NCI-H2227 (cell line): Measurements from ENCODE around the gene ZNF451.
"Not testable (repeated sequence)": the region's sequence is repeated elsewhere in the genome, so short reads cannot be mapped to it uniquely, and the experiment has no call there.

Experiments used
- DNase-seq: peaks from one replicate; lab custom pipeline; 2025; ENCODE audit not compliant: unreplicated experiment; lab: John Stamatoyannopoulos, UW

The ZNF451 gene

GRCh38 chr6:57089687-57090457, at the start of gene ZNF451:
Gene ZNF451, plus strand, starts transcription at chr6:57090188. Its CDS starts 66 bp downstream, at chr6:57090254.
- DNase-seq, result peak; percentile 96

GRCh38 chr6:57044061-57044460, 45.9 kb upstream of the ZNF451 start:
- DNase-seq, result not testable (repeated sequence)

- no peak for DNase-seq
These were observed 45.4 kb upstream of the ZNF451 start for GRCh38 chr6:57044568-57044967.

- peak; percentile 90 for DNase-seq
These were observed 43.4 kb upstream of the ZNF451 start, which contains the start of gene KIAA1586 for GRCh38 chr6:57046332-57047256. Gene KIAA1586, plus strand, starts transcription at chr6:57046693. Its CDS starts 63 bp downstream, at chr6:57046756.

- DNase-seq, result not testable (repeated sequence)
These were observed 42.8 kb upstream of the ZNF451 start for GRCh38 chr6:57047257-57047585.

GRCh38 chr6:57047859-57048258, 42.1 kb upstream of the ZNF451 start:
- DNase-seq, result not testable (repeated sequence)

- no peak for DNase-seq
These were observed 41.4 kb upstream of the ZNF451 start for GRCh38 chr6:57048577-57048976.

GRCh38 chr6:57063847-57064246, 26.1 kb upstream of the ZNF451 start:
- no peak for DNase-seq

GRCh38 chr6:57064809-57065208, 25.2 kb upstream of the ZNF451 start:
- DNase-seq, result no peak

- no peak for DNase-seq
These were observed 21.9 kb upstream of the ZNF451 start for GRCh38 chr6:57068061-57068460.

- DNase-seq, result no peak
These were observed 20.8 kb upstream of the ZNF451 start for GRCh38 chr6:57069228-57069627.

- no peak for DNase-seq
These were observed 20.1 kb upstream of the ZNF451 start for GRCh38 chr6:57069920-57070331.

GRCh38 chr6:57072108-57072507, 17.9 kb upstream of the ZNF451 start:
- no peak for DNase-seq

GRCh38 chr6:57074383-57074782, 15.6 kb upstream of the ZNF451 start:
- no peak for DNase-seq

GRCh38 chr6:57075092-57075491, 14.9 kb upstream of the ZNF451 start:
- no peak for DNase-seq

GRCh38 chr6:57078531-57079207, 11.3 kb upstream of the ZNF451 start:
- DNase-seq, result no peak

- no peak for DNase-seq
These were observed 4.5 kb upstream of the ZNF451 start for GRCh38 chr6:57085471-57085870.

- DNase-seq, result no peak
These were observed 3.1 kb upstream of the ZNF451 start for GRCh38 chr6:57086843-57087242.

- DNase-seq, result no peak
These were observed 2.1 kb upstream of the ZNF451 start for GRCh38 chr6:57087916-57088315.

GRCh38 chr6:57089265-57089664, 723 bp upstream of the ZNF451 start:
- no peak for DNase-seq

- DNase-seq, result not testable (repeated sequence)
These were observed 575 bp downstream of the ZNF451 start for GRCh38 chr6:57090458-57091067.
